GM12878 (cell line): ENCODE results near the gene TRIM40. TPM values are rescaled to one million over a fixed set of nuclear protein-coding genes. Genes with fewer than 3 reads are reported as not detected.
A peak's percentile ranks its signal among the peaks of the same experiment; 100 is the strongest.

Experiments
- ATAC-seq: fragments of 200-7000 bp; cut with Tn5 transposase; 3 replicates; pipeline ENCODE4 v1.9.1; 2020; ENCODE audit warnings: mild to moderate bottlenecking, moderate library complexity
- BruUV-seq: library from RNA; stranded (reverse); fragments of 400-500 nt; replicated peaks from 2 replicates; lab custom pipeline; 2021; lab: Mats Ljungman, UMichigan
- CTCF ChIA-PET: fragments of 300-600 bp; sonication (Branson Sonifier 250); formaldehyde crosslinking; extraction: SDS; loops from one replicate; lab custom pipeline; 2021; ENCODE audit warnings: inconsistent platforms; lab: Yijun Ruan, JAX
- POLR2A ChIA-PET: fragments of 350-600 bp; formaldehyde crosslinking; extraction: SDS; loops from one replicate; lab custom pipeline; 2021; ENCODE audit warnings: inconsistent platforms; lab: Charles Lee
- RAD21 ChIA-PET: fragments of 300-600 bp; sonication (Branson Sonifier 250); formaldehyde crosslinking; loops from one replicate; lab custom pipeline; 2023; ENCODE audit warnings: antibody characterized with exemption; ENCODE audit not compliant: unreplicated experiment; lab: Charles Lee
- SMC1A ChIA-PET: fragments of 300-600 bp; sonication (Branson Sonifier 250); formaldehyde crosslinking; loops from one replicate; lab custom pipeline; 2023; ENCODE audit not compliant: unreplicated experiment, uncharacterized antibody; lab: Charles Lee
- DNase-seq: peaks from one replicate; pipeline ENCODE4 v3.0.0-alpha.2; 2011; ENCODE audit warnings: low read depth, low spot score
- FAIRE-seq: peaks from 3 replicates; lab custom pipeline; 2011; peaks lifted over from hg19 to GRCh38; lab: Jason Lieb, UNC
- H2AFZ ChIP-seq: 2 replicates; pipeline ENCODE4 v1.6.0; 2011; ENCODE audit warnings: low read depth, low read length, control low read depth; ENCODE audit not compliant: control insufficient read depth
- H3K27ac ChIP-seq: 2 replicates; pipeline ENCODE4 v1.5.1; 2011; ENCODE audit warnings: control low read depth; ENCODE audit not compliant: control insufficient read depth, insufficient read depth
- H3K27me3 ChIP-seq, 2 experiments: replicated peaks in 1 of 2; 2 replicates each; pipeline versions ENCODE4 v1.6.0 to v1.6.1; 2011; ENCODE audit warnings: low read length in 1 of 2; ENCODE audit not compliant: control insufficient read depth in 2 of 2, insufficient read depth in 2 of 2
- H3K36me3 ChIP-seq, 2 experiments: 2 replicates each; pipeline ENCODE4 v1.5.1; 2011; ENCODE audit warnings: low read length in 1 of 2; ENCODE audit not compliant: control insufficient read depth in 2 of 2, insufficient read depth in 2 of 2
- H3K4me1 ChIP-seq: 2 replicates; pipeline ENCODE4 v1.6.1; 2011; ENCODE audit warnings: mild to moderate bottlenecking, low read length, moderate library complexity, mixed read lengths; ENCODE audit not compliant: control insufficient read depth, insufficient read depth
- H3K4me2 ChIP-seq: 2 replicates; pipeline ENCODE4 v1.6.0; 2011; ENCODE audit warnings: control low read depth; ENCODE audit not compliant: control insufficient read depth, insufficient read depth
- H3K4me3 ChIP-seq: fragments of 200-600 bp; sonication (generic); 2 replicates; pipeline ENCODE4 v1.5.1; 2016
- H3K79me2 ChIP-seq: 2 replicates; pipeline ENCODE4 v1.6.0; 2011; ENCODE audit warnings: low read length; ENCODE audit not compliant: control insufficient read depth, insufficient read depth
- H3K9ac ChIP-seq: 2 replicates; pipeline ENCODE4 v1.8.0; 2011; ENCODE audit warnings: low read length, control low read depth, mixed read lengths; ENCODE audit not compliant: control insufficient read depth, insufficient read depth
- H3K9me3 ChIP-seq: replicated peaks from 3 replicates; pipeline ENCODE4 v1.5.1; 2011; ENCODE audit warnings: mild to moderate bottlenecking, low read length; ENCODE audit not compliant: control insufficient read depth, insufficient read depth
- H4K20me1 ChIP-seq: 2 replicates; pipeline ENCODE4 v1.6.0; 2011; ENCODE audit not compliant: control insufficient read depth, insufficient read depth
- CEBPZ ChIP-seq: fragments of 150-350 bp; IDR thresholded peaks from 2 replicates; pipeline ENCODE4 v1.6.1; 2016; ENCODE audit warnings: low read depth, low read length
- FOS ChIP-seq: IDR thresholded peaks from 3 replicates; pipeline ENCODE4 v1.6.1; 2011; ENCODE audit warnings: borderline replicate concordance; ENCODE audit not compliant: insufficient read length; ENCODE audit errors: extremely low read depth
- FOXK2 ChIP-seq: fragments of 450-650 bp; IDR thresholded peaks from 2 replicates; pipeline ENCODE4 v1.6.1; 2017; ENCODE audit warnings: mild to moderate bottlenecking, moderate library complexity
- GATAD2B ChIP-seq: fragments of 450-650 bp; conservative IDR thresholded peaks from 2 replicates; pipeline ENCODE4 v1.6.1; 2017; ENCODE audit warnings: low read depth, mild to moderate bottlenecking, moderate library complexity
- LARP7 ChIP-seq: fragments of 450-650 bp; IDR thresholded peaks from 2 replicates; pipeline ENCODE4 v1.6.1; 2017; ENCODE audit warnings: mild to moderate bottlenecking
- PAX8 ChIP-seq: fragments of 450-650 bp; IDR thresholded peaks from 2 replicates; pipeline ENCODE4 v1.6.1; 2017; ENCODE audit warnings: mild to moderate bottlenecking, moderate library complexity
- PBX3 ChIP-seq: IDR thresholded peaks from 2 replicates; pipeline ENCODE4 v1.6.1; 2011; ENCODE audit warnings: mild to moderate bottlenecking, low read depth, low read length, moderate library complexity; ENCODE audit not compliant: insufficient replicate concordance
- RUNX3 ChIP-seq: IDR thresholded peaks from 2 replicates; pipeline ENCODE4 v1.6.1; 2012; ENCODE audit warnings: low read length, inconsistent platforms
- SIN3A ChIP-seq: IDR thresholded peaks from 2 replicates; pipeline ENCODE4 v1.6.1; 2012; ENCODE audit warnings: low read depth, low read length, improper control_type of control experiment
- SREBF1 ChIP-seq: IDR thresholded peaks from 2 replicates; pipeline ENCODE4 v1.6.1; 2012; ENCODE audit warnings: mild to moderate bottlenecking, low read length
- SUPT20H ChIP-seq: IDR thresholded peaks from 2 replicates; pipeline ENCODE4 v1.6.1; 2011; ENCODE audit warnings: low read depth, mild to moderate bottlenecking, low read length, moderate library complexity, borderline replicate concordance; ENCODE audit not compliant: control insufficient read depth
- ZBTB11 ChIP-seq: fragments of 450-650 bp; formaldehyde crosslinking; IDR thresholded peaks from 2 replicates; pipeline ENCODE4 v1.5.0; 2022; ENCODE audit warnings: mild to moderate bottlenecking, missing genetic modification characterization
- ZNF622 ChIP-seq: fragments of 450-650 bp; IDR thresholded peaks from 2 replicates; pipeline ENCODE4 v1.6.1; 2017; ENCODE audit warnings: mild to moderate bottlenecking, inconsistent platforms
- WGBS: methylation state at CpG from one replicate; pipeline ENCODE4 v1.1.6; 2016; ENCODE audit warnings: low lambda C conversion rate; ENCODE audit not compliant: insufficient replicate concordance, insufficient coverage; ENCODE audit errors: missing lambda C conversion rate; 5-methylcytosine and 5-hydroxymethylcytosine counted together
- in situ Hi-C: fragments of 300-500 bp; cut with MboI; formaldehyde crosslinking; loops from 9 replicates; pipeline ENCODE4 v1.14.3; 2018; ENCODE audit warnings: mixed read lengths
- intact Hi-C: fragments of 100-400 bp; cut with micrococcal nuclease; formaldehyde crosslinking; loops from one replicate; pipeline ENCODE4 v1.14.2; 2022; ENCODE audit not compliant: unreplicated experiment
- polyA plus RNA-seq, 11 experiments: library from polyadenylated mRNA; depleted of rRNA in 4 of 11; unstranded in 6 of 11; stranded (reverse) in 5 of 11; fragments of >200 nt; fragmentation: Nextera tagmentation in 4 of 11; fragmentation: Illumina TruSeq in 1 of 11; extraction: Ambion mirVana in 4 of 11; extraction: Trizol in 1 of 11; gene quantifications; 1 replicate in 1 of 11; 2 replicates in 10 of 11; pipeline versions ENCODE4 v1.2.1 to v1.2.3, GENCODE V29; 2011 to 2016; ENCODE audit warnings: inconsistent platforms in 2 of 11, missing spikeins in 2 of 11, low read depth in 1 of 11
- total RNA-seq, 4 experiments: library from RNA; depleted of rRNA in 3 of 4; stranded (reverse); fragments of >200 nt in 3 of 4; fragmentation: Illumina TruSeq in 1 of 4; extraction: Trizol in 1 of 4; gene quantifications; 2 replicates each; pipeline versions ENCODE4 v1.2.1 to v1.2.3, GENCODE V29; 2013 to 2021

TRIM40 gene
- total and polyA plus RNA-seq, 10 of the 15 experiments (the other 5 are each of a cell fraction or from before 2014, with no cell fraction given), result not detected

- Histone ChIP-seq H3K9me3 (no peaks in the 10 kb centered on the region), H3K9ac (peak overlapping the region; percentile 34; the same call in 1 of the 2 replicates), H3K79me2 (no peaks in the 10 kb centered on the region), H3K36me3 (no peaks in the 10 kb centered on the region), H3K4me2 (peak overlapping the region; percentile 94), H3K27me3 (peaks cover 12 to 27% of the 10 kb centered on the region in 2 experiments), H4K20me1 (no peaks in the 10 kb centered on the region), H3K4me3 (peak overlapping the region; percentile 53; the same call in 1 of the 2 replicates), H2AFZ (peak overlapping the region; percentile 86), H3K4me1 (peaks cover 19% of the 10 kb centered on the region), H3K27ac (no peak overlapping the region)
- intact Hi-C loops, result loop anchor here (1.0 kb wide), 2 partner anchors 28 to 67 kb away; no protein-coding TSS in a partner anchor
- FAIRE-seq (peak; percentile 95), DNase-seq (peak; percentile 24), ATAC-seq (peak; percentile 88)
- CTCF ChIA-PET, result interaction anchor here (0.6 to 6.6 kb wide), 41 partner anchors 10 to 449 kb away, joined by 3 to 561 read pairs (median 4); partner anchors contain the start of genes POLR1H, PPP1R11, TRIM10 and TRIM31
- SMC1A ChIA-PET, result interaction anchor here (0.8 to 16.6 kb wide), 25 partner anchors 9 to 455 kb away, joined by 3 to 647 read pairs (median 4); partner anchors contain the start of genes POLR1H, TRIM26, TRIM31 and TRIM40
- WGBS, result 9% methylated on average over 36 of the region's 36 CpGs
- in situ Hi-C loops, result no loop called here
- no TSS peak for BruUV-seq
- POLR2A ChIA-PET, result interaction anchor here (1.5 to 5.0 kb wide), 4 partner anchors 9 to 28 kb away, joined by 6 to 54 read pairs (median 24); partner anchors contain the start of gene TRIM31
- RAD21 ChIA-PET, result interaction anchor here (0.6 to 9.0 kb wide), 27 partner anchors 9 to 294 kb away, joined by 3 to 333 read pairs (median 5); partner anchors contain the start of genes POLR1H, PPP1R11, TRIM26 and TRIM31
- no peak for TF ChIP-seq PBX3
- no peak for TF ChIP-seq ZBTB11
- no peak; the same call in 1 of the 2 replicates for TF ChIP-seq FOXK2
- no peak for TF ChIP-seq SUPT20H
- no peak for TF ChIP-seq CEBPZ
- TF ChIP-seq SREBF1, result no peak
- TF ChIP-seq PAX8, result no peak
- no peak for TF ChIP-seq FOS
- TF ChIP-seq GATAD2B, result no peak
- no peak for TF ChIP-seq RUNX3
- no peak for TF ChIP-seq ZNF622
- no peak for TF ChIP-seq SIN3A
- no peak for TF ChIP-seq LARP7
Observed at GRCh38 chr6:30102970-30103871, 32.7 kb upstream of the TRIM40 start.
